HepG2 (cell line): ENCODE measurements around the gene ALG13. TPM values are rescaled to one million over a fixed set of nuclear protein-coding genes. Genes with fewer than 3 reads are reported as not detected.

Experiments
- ATAC-seq: fragments of 200-7000 bp; cut with Tn5 transposase; 3 replicates; pipeline ENCODE4 v1.9.1; 2020; ENCODE audit warnings: mild to moderate bottlenecking, moderate library complexity
- BruUV-seq: library from RNA; stranded (reverse); fragments of 400-500 nt; replicated peaks from 2 replicates; lab custom pipeline; 2021; lab: Mats Ljungman, UMichigan
- CTCF ChIA-PET: fragments of 300-600 bp; formaldehyde crosslinking; extraction: SDS; loops from one replicate; lab custom pipeline; 2021; ENCODE audit warnings: low total read pairs, inconsistent platforms, low intra/inter-chr PET ratio; lab: Yijun Ruan, JAX
- POLR2A ChIA-PET: fragments of 350-600 bp; sonication (Branson Sonifier 250); formaldehyde crosslinking; loops from one replicate; lab custom pipeline; 2020; ENCODE audit warnings: antibody characterized with exemption, inconsistent platforms; lab: Yijun Ruan, JAX
- DNase-seq: peaks from one replicate; pipeline ENCODE4 v3.0.0-alpha.2; 2015; ENCODE audit warnings: low spot score
- FAIRE-seq: peaks from 3 replicates; lab custom pipeline; 2011; peaks lifted over from hg19 to GRCh38; lab: Jason Lieb, UNC
- H2AFZ ChIP-seq: one replicate; pipeline ENCODE4 v1.6.1; 2011; ENCODE audit warnings: low read length, inconsistent platforms
- H3K27ac ChIP-seq: fragments of 300-600 bp; 3 replicates; pipeline ENCODE4 v1.8.0; 2011; ENCODE audit warnings: mixed run types, mild to moderate bottlenecking, mixed read lengths, low read length, inconsistent platforms; ENCODE audit not compliant: insufficient read depth; ENCODE audit errors: extremely low read length
- H3K27me3 ChIP-seq, 2 experiments: fragments of 200-600 bp in 1 of 2; 2 replicates in 1 of 2; 3 replicates in 1 of 2; pipeline versions ENCODE4 v1.6.0 to v1.8.0; 2011; ENCODE audit warnings: low read length in 2 of 2, mild to moderate bottlenecking in 2 of 2, moderate library complexity in 2 of 2, inconsistent platforms in 1 of 2; ENCODE audit not compliant: insufficient read depth in 2 of 2, control insufficient read depth in 1 of 2
- H3K36me3 ChIP-seq, 2 experiments: fragments of 200-600 bp in 1 of 2; replicated peaks in 1 of 2; 2 replicates in 1 of 2; 3 replicates in 1 of 2; pipeline versions ENCODE4 v1.5.1 to v1.8.0; 2011; ENCODE audit warnings: low read length in 2 of 2, inconsistent platforms in 1 of 2; ENCODE audit not compliant: insufficient read depth in 2 of 2, control insufficient read depth in 1 of 2
- H3K4me1 ChIP-seq: 2 replicates; pipeline ENCODE4 v1.5.1; 2012; ENCODE audit warnings: low read length, inconsistent platforms; ENCODE audit not compliant: insufficient read depth
- H3K4me2 ChIP-seq: 2 replicates; pipeline ENCODE4 v1.6.0; 2011; ENCODE audit warnings: low read depth, low read length, inconsistent platforms
- H3K4me3 ChIP-seq, 3 experiments: fragments of 200-600 bp in 1 of 3; sonication (generic), shearing (Covaris generic) in 1 of 3; replicated peaks in 1 of 3; 2 replicates each; pipeline ENCODE4 v1.5.1; 2011 to 2016; ENCODE audit warnings: low read length in 3 of 3, inconsistent platforms in 2 of 3, low read depth in 2 of 3, mild to moderate bottlenecking in 2 of 3, control low read depth in 1 of 3, mixed read lengths in 1 of 3; ENCODE audit not compliant: insufficient read depth in 1 of 3
- H3K79me2 ChIP-seq: one replicate; pipeline ENCODE4 v1.6.1; 2011; ENCODE audit warnings: low read length, inconsistent platforms; ENCODE audit not compliant: insufficient read depth
- H3K9ac ChIP-seq: 2 replicates; pipeline ENCODE4 v1.6.0; 2011; ENCODE audit warnings: mild to moderate bottlenecking, low read depth, low read length, inconsistent platforms; ENCODE audit not compliant: insufficient read depth
- H3K9me3 ChIP-seq: 2 replicates; pipeline ENCODE4 v1.5.1; 2012; ENCODE audit warnings: mild to moderate bottlenecking, low read length
- H4K20me1 ChIP-seq: 2 replicates; pipeline ENCODE4 v1.6.0; 2011; ENCODE audit warnings: inconsistent platforms, mild to moderate bottlenecking, low read length, moderate library complexity; ENCODE audit not compliant: insufficient read depth
- BATF2 ChIP-seq: sonication (generic); formaldehyde crosslinking; IDR thresholded peaks from 2 replicates; pipeline ENCODE4 v1.8.0; 2022; ENCODE audit warnings: mild to moderate bottlenecking, missing genetic modification reagents, moderate library complexity
- CSRNP2 ChIP-seq: sonication (generic); formaldehyde crosslinking; conservative IDR thresholded peaks from 2 replicates; pipeline ENCODE4 v1.8.0; 2022; ENCODE audit warnings: low read depth, missing genetic modification reagents
- LRRFIP1 ChIP-seq: sonication (generic); formaldehyde crosslinking; conservative IDR thresholded peaks from 2 replicates; pipeline ENCODE4 v1.4.0; 2020; ENCODE audit warnings: missing genetic modification reagents
- NFRKB ChIP-seq: fragments of 450-650 bp; IDR thresholded peaks from 2 replicates; pipeline ENCODE4 v1.6.1; 2017
- POLR2AphosphoS5 ChIP-seq: IDR thresholded peaks from 2 replicates; pipeline ENCODE4 v1.6.1; 2012; ENCODE audit warnings: low read depth, low read length
- ZFAT ChIP-seq: sonication (generic); formaldehyde crosslinking; conservative IDR thresholded peaks from 2 replicates; pipeline ENCODE4 v1.8.1; 2023; ENCODE audit warnings: missing genetic modification reagents, inconsistent platforms
- ZMAT5 ChIP-seq: sonication (generic); formaldehyde crosslinking; IDR thresholded peaks from 2 replicates; pipeline ENCODE4 v1.5.0; 2020; ENCODE audit warnings: mild to moderate bottlenecking, low read depth, missing genetic modification reagents, borderline replicate concordance
- ZNF142 ChIP-seq: sonication (generic); formaldehyde crosslinking; IDR thresholded peaks from 2 replicates; pipeline ENCODE4 v1.4.0; 2020; ENCODE audit warnings: missing genetic modification reagents
- ZNF576 ChIP-seq: sonication (generic); formaldehyde crosslinking; IDR thresholded peaks from 2 replicates; pipeline ENCODE4 v1.4.0; 2020; ENCODE audit warnings: mild to moderate bottlenecking, missing genetic modification reagents
- ZNF891 ChIP-seq: sonication (generic); formaldehyde crosslinking; IDR thresholded peaks from 2 replicates; pipeline ENCODE4 v1.5.0; 2020; ENCODE audit warnings: mild to moderate bottlenecking, missing genetic modification reagents
- in situ Hi-C: cut with HindIII; loops from 2 replicates; pipeline ENCODE4 v1.10.0; 2017; ENCODE audit warnings: low pct_unique_long_range_greater_than_20kb; ENCODE audit not compliant: extremely low pct_ligation_motif_present
- intact Hi-C: fragments of 100-400 bp; cut with micrococcal nuclease; formaldehyde crosslinking; loops from one replicate; pipeline ENCODE4 v1.10.0; 2022; ENCODE audit not compliant: unreplicated experiment
- polyA plus RNA-seq, 8 experiments: library from polyadenylated mRNA; depleted of rRNA in 3 of 8; stranded (reverse) in 7 of 8; unstranded in 1 of 8; fragments of >200 nt; fragmentation: Illumina TruSeq in 4 of 8; extraction: Trizol in 4 of 8; gene quantifications; 2 replicates each; pipeline versions ENCODE4 v1.2.1 to v1.2.3, GENCODE V29; 2011 to 2016; ENCODE audit warnings: low read depth in 4 of 8, missing spikeins in 1 of 8, mixed read lengths in 1 of 8; ENCODE audit not compliant: insufficient read depth in 1 of 8
- total RNA-seq, 5 experiments: library from RNA; depleted of rRNA; stranded (reverse); fragments of >200 nt; fragmentation: Illumina TruSeq; extraction: Trizol; gene quantifications; 2 replicates each; pipeline ENCODE4 v1.2.3, GENCODE V29; 2016; ENCODE audit warnings: low read depth in 1 of 5

ALG13 gene
- total and polyA plus RNA-seq, 2 of the 13 experiments (the other 11 are each of a cell fraction or from before 2014, with no cell fraction given), result 31.2 to 65.5 TPM

GRCh38 chrX:111779582-111779981 lies 98.6 kb downstream of the ALG13 start:
- ATAC-seq (no peak), DNase-seq (no peak), FAIRE-seq (no peak)
- intact Hi-C loops, result no loop called here
- Histone ChIP-seq H3K27ac (no peak overlapping the region), H4K20me1 (no peaks in the 10 kb centered on the region), H3K27me3 (no peaks in the 10 kb centered on the region), H3K79me2 (no peaks in the 10 kb centered on the region), H3K4me2 (no peak overlapping the region), H3K9me3 (no peaks in the 10 kb centered on the region), H3K4me3 (no peak overlapping the region), H3K4me1 (no peaks in the 10 kb centered on the region), H3K36me3 (no peaks in the 10 kb centered on the region), H3K9ac (no peak overlapping the region), H2AFZ (no peak overlapping the region)
- ChIA-PET CTCF (no interaction called here), POLR2A (no interaction called here)
- TF ChIP-seq BATF2 (CRISPR knock-in tag), result no peak
- no peak for TF ChIP-seq ZNF576
- TF ChIP-seq NFRKB, result no peak
- TF ChIP-seq CSRNP2 (CRISPR knock-in tag), result no peak
- TF ChIP-seq ZNF891 (CRISPR knock-in tag), result no peak
- TF ChIP-seq ZMAT5 (CRISPR knock-in tag), result no peak
- TF ChIP-seq ZFAT (CRISPR knock-in tag), result no peak
- TF ChIP-seq ZNF142 (CRISPR knock-in tag), result no peak
- no peak for TF ChIP-seq LRRFIP1 (CRISPR knock-in tag)
- no peak for TF ChIP-seq POLR2AphosphoS5
- BruUV-seq, result no TSS peak
- in situ Hi-C loops, result no loop called here
